Suppressor macrophage (primary cell): ENCODE measurements around the gene RBL1.
A peak's percentile ranks its signal among the peaks of the same experiment; 100 is the strongest.
"Not testable (repeated sequence)": the region's sequence is repeated elsewhere in the genome, so short reads cannot be mapped to it uniquely, and the experiment has no call there.

Experiments used
- DNase-seq, 4 experiments: peaks; one replicate each; pipeline ENCODE4 v3.0.0-alpha.2; 2020 to 2022

RBL1 gene

GRCh38 chr20:37075932-37076685 lies 19.7 kb downstream of the RBL1 start:
- no peak for DNase-seq

- no peak for DNase-seq
Observed at GRCh38 chr20:37072293-37073196, 23.3 kb downstream of the RBL1 start.

- peak in 1 of 4 experiments; percentile 7 for DNase-seq
Observed at GRCh38 chr20:37071481-37071911, 24.3 kb downstream of the RBL1 start.

GRCh38 chr20:37069563-37069962 lies 26.2 kb downstream of the RBL1 start:
- not testable (repeated sequence) for DNase-seq

- no peak for DNase-seq
Observed at GRCh38 chr20:37066168-37066567, 29.6 kb downstream of the RBL1 start.

- no peak for DNase-seq
Observed at GRCh38 chr20:37055276-37055675, 40.5 kb downstream of the RBL1 start.

- peak; percentile 13 to 51 (median 41) for DNase-seq
Observed at GRCh38 chr20:37053230-37053950, 42.4 kb downstream of the RBL1 start.

GRCh38 chr20:37042986-37043972 lies 52.5 kb downstream of the RBL1 start:
- DNase-seq = peak in 3 of 4 experiments; percentile 15 to 26 (median 22)

- DNase-seq = not testable (repeated sequence)
Observed at GRCh38 chr20:37039366-37039765, 56.4 kb downstream of the RBL1 start.

- DNase-seq = no peak
Observed at GRCh38 chr20:37032077-37032476, 63.7 kb downstream of the RBL1 start.

- DNase-seq = no peak
Observed at GRCh38 chr20:37020636-37021035, 75.2 kb downstream of the RBL1 start.

- DNase-seq = not testable (repeated sequence)
Observed at GRCh38 chr20:37012631-37013030, 83.2 kb downstream of the RBL1 start.

GRCh38 chr20:37011858-37012257 lies 83.9 kb downstream of the RBL1 start:
- DNase-seq = not testable (repeated sequence)

GRCh38 chr20:37011147-37011546 lies 84.7 kb downstream of the RBL1 start:
- peak in 1 of 4 experiments; percentile 10 for DNase-seq

- peak; percentile 63 to 88 (median 76) for DNase-seq
Observed at GRCh38 chr20:37007898-37008649, 87.7 kb downstream of the RBL1 start.

- DNase-seq = peak; percentile 69 to 96 (median 82)
Observed at GRCh38 chr20:37005062-37005942, 90.5 kb downstream of the RBL1 start.

- DNase-seq = not testable (repeated sequence)
Observed at GRCh38 chr20:37001634-37002033, 94.2 kb downstream of the RBL1 start.

GRCh38 chr20:37000171-37000570 lies 95.6 kb downstream of the RBL1 start:
- not testable (repeated sequence) for DNase-seq

GRCh38 chr20:36998652-36999051 lies 97.1 kb downstream of the RBL1 start:
- DNase-seq = no peak

- no peak for DNase-seq
Observed at GRCh38 chr20:36997121-36997520, 98.7 kb downstream of the RBL1 start.
